Midbrain (tissue), 1 donor: ENCODE measurements around the gene CDH23.
A peak's percentile ranks its signal among the peaks of the same experiment; 100 is the strongest.

Source experiments
- DNase-seq: peaks from one replicate; lab custom pipeline; 2025; lab: John Stamatoyannopoulos, UW

Gene CDH23

DNA sequence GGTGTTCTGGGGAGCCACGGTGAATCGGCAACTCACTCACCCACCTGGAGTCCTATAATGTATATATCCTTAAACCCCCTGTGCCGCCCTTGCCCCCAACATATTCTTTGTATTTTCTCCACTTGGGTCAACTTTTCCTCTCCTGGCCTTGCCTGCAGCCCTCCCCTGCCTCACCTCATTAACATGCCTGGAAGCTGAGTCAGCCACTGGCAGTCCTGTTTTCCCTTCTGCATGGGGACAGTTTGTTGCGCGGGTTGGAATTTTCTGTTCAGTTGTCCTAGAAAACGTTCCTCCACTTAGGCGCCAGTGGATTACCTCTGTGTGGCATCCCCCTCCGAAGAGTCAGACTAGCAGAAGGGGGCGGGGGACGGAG is 225.4 kb downstream of the CDH23 start:
- DNase-seq, result peak; percentile 56

DNA sequence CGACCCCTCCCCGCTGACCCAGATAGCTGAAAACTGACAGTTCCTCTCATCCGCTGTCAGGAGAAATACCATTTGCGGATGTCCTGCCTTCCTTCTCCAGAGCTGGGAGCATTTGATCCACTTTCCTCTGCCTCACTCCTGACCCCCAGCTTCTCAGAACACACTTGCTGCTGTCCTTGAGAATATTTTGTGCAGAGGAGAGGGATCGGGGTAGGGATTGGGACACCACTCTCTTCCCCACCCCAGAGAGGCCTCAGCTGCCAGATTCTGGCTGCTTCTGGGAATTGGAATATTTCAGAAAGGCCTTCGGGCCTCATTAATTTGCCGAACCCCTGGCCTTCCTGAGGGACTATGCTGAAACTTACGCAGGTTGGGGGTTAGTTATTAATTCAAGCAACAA is 225.9 kb downstream of the CDH23 start:
- no peak for DNase-seq

- DNase-seq, result peak; percentile 12
Measured at GRCh38 chr10:71623098-71623985, 226.6 kb downstream of the CDH23 start.

- no peak for DNase-seq
Measured at GRCh38 chr10:71623986-71624291, 227.2 kb downstream of the CDH23 start.

GRCh38 chr10:71625445-71626175 is 228.9 kb downstream of the CDH23 start:
- DNase-seq, result no peak

- DNase-seq, result no peak
Measured at GRCh38 chr10:71627230-71627939, 230.7 kb downstream of the CDH23 start.

- no peak for DNase-seq
Measured at GRCh38 chr10:71627956-71628355, 231.2 kb downstream of the CDH23 start.

DNA sequence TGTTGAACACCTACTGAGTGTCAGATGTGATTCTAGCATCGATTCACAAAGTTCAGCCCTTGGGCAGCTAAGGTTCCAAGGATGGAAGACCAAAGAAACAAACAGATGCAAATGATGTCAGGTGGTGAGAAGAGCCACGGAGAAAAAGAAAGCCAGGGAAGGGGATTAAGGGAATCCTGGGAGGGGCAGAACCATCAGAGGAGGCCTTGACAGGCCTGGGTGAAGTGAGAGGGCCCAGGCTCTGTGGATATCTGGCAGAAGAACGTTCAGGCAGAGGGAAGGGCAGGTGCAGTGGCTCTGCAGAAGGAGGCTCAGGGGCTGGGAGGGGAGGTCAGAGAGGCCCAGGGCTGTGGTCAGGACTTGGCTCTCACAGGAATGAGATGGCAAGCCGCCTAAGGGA is 232.4 kb downstream of the CDH23 start:
- DNase-seq, result no peak

DNA sequence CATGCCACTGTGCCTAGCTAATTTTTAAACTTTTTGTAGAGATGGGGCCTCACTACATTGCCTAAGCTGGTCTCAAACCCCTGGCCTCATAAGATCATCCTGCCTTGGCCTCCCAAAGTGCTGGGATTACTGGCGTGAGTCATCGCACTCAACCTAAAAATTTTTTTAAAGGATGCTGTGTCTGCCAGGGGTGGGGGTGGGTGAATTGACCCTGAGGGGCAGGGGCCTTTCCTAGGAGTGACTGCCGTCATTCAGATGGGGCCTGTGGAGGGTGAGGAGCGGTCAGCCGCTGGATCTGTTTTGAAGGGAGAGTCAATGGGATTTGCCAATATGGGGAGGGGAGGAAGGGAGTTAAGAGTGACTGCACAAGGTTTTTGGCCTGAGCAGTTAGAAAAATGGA is 233.4 kb downstream of the CDH23 start:
- DNase-seq, result no peak

DNA sequence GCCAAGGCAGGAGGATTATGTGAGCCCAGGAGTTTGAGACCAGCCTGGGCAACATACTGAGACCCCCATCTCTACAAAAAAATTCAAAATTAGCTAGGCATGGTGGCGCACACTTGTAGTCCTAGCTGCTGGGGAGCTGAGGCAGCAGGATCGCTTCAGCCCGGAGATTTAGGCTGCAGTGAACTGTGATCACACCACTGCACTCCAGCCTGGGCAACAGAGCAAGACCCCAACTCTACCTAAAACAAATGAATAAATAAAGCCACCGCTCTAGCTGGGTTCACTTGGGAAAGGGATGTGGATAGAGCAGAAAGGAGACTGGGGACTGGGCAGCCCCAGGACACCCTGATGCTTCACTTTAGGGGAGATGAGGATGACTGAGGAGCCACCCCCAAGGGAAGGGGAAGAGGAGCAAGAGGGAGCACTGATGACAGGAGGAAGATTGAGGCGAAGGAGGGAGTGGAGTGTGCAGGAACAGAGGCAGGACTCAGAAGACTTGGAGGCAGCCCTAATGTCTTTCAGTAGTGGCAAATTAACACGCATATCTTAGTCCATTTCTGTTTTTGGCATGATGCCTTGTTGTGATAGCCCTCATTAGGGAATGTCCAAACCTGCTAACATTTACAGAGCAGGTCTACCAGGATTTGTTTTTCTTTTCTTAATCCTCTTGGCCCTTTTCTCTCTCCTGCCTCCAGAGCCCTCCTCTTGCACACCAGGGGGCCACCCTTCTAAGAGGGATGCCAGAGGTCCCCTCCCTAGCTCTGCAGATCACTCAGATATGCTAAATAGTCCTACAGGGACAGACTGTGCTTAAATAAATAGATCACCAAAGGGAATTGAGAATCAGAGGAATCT is 234.5 kb downstream of the CDH23 start:
- DNase-seq, result no peak

DNA sequence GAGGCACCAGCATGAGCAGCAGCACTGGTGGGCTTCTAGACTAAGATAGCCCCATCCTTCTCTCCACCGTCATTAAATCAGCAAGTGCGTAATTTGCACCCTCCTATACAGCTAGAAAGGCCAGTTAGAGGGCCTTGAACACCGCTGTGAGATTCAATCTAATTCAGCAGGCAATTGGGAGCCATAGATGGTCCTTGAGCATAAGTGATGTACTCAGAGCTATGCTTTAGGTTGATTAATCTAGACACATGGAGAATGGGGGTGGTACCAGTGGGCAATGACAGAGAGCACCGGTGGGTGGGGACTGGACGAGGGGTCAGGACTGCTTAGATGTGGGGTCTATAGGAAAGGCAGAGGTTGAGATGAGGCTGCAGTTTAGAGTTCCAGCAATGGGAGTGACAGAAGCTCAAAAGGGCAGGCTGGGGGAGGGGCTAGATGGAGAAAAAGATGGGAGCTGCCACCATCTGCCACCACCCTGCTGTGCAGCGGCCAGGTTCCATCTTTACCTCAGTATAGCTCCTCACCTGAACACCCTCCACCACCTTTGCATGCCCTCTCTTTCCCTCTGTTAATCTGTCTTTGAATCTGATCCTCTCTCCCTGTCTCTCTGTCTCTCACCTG is 235.6 kb downstream of the CDH23 start:
- DNase-seq, result no peak

DNA sequence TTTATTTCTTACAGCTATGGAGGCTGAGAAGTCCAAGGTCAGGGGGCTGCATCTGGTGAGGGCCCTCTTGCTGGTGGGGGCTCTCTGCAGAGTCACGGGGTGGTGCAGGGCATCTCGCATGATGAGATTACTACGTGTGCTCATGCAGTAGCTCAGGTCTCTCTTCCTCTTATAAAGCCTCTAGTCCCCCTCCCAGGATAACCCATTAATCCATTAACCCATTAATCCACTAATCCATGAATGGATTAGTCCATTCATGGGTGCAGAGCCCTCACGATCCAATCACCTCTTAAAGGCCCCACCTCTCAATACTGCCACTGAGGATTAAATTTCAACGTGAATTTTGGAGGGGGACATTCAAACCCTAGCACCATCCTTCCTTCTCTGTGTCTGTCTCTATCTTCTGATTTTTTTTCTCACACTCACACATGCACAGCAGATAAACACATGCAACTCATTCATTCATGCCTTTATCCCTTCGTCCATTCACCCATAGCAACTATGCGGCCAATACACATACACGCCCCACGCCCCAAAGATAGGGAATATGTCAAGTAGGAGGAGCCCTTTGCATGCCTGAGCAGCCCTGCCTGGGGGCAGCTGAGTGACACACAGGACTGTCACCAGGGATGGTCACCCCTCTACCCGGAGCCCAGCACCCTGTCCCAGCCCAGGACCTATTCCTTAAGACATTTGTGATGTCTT is 236.3 kb downstream of the CDH23 start:
- DNase-seq, result no peak

GRCh38 chr10:71633920-71634319 is 237.2 kb downstream of the CDH23 start:
- no peak for DNase-seq

DNA sequence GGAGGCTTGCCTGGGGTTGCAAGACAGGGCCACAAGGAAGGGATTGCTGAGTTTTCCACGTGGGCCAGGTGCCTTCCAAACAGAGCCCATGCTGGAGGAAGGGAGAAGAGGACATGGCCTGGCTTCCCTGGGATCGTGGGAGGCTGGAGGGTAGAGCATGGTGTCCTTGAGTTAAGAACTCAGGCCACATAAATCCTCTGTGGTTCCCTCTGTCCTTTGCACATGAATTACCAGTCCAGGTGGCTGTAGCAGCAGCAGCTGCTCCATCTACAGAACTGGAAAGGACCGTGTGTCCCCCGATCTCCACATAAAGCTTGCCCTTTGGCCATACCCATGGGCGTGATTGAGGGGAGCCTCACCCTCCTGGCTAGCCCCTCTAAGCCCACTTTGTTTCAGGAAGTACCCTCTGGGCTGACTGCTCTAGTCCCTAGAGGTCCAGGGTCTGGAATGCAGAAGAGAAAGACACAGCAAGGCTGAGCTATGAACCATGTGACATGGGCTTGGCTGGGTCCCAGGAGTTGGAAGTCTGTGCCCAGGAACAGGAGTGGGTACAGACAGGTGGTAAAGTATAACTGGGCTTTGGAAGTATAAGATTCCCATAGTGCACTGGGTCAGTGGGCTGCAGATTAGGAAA is 237.9 kb downstream of the CDH23 start:
- peak; percentile 1 for DNase-seq

GRCh38 chr10:71635251-71635866 is 238.6 kb downstream of the CDH23 start:
- DNase-seq, result no peak

DNA sequence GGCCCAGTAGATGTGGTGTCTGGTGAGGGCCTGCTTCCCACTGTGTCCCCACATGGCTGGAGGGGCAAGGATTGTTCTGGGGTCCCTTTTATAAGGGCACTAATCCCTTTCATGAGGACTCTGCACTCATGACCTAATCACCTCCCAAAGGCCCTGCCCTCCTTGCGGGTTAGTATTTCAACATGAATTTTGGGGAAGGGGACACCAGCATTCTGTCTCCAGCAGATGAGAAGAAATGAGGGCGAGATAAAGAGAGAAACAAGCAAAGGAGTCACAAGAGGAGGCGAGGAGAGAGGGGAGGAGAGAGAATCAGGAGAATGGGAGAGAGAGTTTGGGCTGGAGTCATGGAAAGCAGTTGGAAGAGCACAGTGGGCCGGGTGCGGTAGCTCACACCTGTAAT is 239.1 kb downstream of the CDH23 start:
- DNase-seq, result no peak

GRCh38 chr10:71636588-71636987 is 239.9 kb downstream of the CDH23 start:
- DNase-seq, result no peak

DNA sequence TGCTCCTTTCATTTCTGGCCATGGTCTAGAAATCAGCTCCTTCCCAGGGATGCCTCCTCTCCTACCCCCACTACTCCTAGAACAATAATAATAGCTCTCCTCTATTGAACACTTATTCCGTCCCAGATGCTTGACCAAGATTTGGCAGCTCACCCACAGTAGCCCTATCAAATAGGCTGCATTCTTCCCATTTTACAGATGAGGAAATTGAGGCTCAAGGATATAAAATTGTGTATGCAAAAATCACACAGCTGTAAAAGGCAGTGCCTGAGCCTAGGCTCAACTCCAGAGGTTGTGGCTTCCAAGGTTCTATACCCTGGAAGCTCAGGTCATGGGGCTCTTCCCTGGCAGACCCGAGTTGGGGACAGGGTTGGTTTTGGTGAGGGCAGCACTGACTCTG is 240.6 kb downstream of the CDH23 start:
- DNase-seq, result no peak

DNA sequence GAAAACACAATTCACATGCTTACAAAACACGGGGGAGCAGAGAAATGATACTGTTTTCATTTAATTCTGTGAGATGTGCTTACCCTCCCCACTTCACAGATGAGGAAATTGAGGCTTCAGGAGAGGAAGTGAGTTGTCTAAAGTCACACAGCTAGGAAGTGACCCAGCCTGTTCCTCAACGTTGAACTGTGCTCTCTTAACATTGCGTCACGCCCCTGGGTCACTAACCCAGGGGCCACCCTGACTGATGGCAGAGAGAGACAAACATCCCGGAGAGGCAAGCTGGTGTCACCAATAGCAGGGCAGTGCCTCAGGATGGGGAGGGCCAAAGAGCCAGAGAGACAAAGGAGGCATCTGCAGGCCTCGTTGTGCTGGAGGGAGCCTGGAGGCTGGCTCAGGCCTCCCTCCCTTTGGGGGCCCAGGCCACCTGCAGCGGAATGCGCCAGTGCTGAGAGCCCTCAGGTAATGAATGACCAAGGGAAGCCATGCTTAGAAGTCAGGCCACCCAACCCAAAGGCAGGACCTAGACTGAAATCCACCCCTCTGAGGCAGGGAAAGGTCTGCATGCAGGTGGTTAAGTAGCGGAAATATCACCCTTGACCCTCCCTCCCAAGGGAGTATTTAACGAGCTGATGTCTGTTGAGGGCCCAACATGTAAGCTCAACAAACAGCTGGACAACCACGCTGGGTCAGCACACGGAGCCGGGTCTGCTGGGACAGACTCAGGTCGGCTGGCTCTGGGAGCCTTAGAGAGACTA is 241.5 kb downstream of the CDH23 start:
- DNase-seq, result no peak
